Measurements from ENCODE around the gene SLC44A4.
A peak's percentile ranks its signal among the peaks of the same experiment; 100 is the strongest.

Gene SLC44A4

DNA sequence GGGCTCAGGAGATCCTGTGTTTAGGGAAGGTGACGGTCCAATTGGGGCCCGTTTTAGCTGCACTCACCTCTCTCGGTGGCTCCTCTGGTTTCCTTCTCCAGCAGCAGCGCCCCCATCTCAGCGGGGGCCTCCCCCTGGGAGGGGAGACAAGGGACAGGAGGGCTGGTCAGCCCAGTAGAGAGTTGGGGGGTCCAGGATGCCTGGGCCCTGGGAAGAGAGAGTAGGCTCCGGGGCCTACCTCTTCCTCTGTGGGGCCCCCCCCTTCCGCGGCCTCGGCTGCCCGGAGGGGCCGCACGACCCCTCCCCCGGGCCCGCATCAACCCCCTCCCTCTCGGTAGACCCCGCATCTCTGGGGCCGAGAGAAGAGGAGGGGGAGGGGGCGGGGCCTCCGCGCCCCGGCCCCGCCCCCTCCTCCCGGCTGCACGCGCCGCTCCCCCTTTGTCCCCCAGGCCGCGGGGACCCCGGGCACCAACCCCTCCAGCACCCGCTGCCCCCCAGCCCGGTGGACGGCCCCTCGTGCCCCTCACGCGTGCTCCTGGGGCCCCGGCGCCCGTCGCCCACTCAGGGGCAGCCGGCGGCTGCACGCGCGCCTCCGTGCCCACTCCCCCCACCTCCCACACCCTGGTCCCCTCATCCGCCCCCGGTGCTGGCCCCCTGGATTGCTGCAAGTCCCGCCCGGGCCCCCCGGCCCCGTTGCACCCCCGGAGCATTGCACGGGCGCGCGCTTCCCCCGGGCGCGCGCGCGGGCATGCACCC is 18.2 kb upstream of the SLC44A4 start (continued):
- TF ChIP-seq, protein P1, sequence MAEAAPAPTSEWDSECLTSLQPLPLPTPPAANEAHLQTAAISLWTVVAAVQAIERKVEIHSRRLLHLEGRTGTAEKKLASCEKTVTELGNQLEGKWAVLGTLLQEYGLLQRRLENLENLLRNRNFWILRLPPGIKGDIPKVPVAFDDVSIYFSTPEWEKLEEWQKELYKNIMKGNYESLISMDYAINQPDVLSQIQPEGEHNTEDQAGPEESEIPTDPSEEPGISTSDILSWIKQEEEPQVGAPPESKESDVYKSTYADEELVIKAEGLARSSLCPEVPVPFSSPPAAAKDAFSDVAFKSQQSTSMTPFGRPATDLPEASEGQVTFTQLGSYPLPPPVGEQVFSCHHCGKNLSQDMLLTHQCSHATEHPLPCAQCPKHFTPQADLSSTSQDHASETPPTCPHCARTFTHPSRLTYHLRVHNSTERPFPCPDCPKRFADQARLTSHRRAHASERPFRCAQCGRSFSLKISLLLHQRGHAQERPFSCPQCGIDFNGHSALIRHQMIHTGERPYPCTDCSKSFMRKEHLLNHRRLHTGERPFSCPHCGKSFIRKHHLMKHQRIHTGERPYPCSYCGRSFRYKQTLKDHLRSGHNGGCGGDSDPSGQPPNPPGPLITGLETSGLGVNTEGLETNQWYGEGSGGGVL (tag by site-specific recombination; IDR thresholded peaks at IDR 0.05), result peak; percentile 25; the same call in 1 of the 2 replicates
- no peak for TF ChIP-seq ZNF529 (tag by site-specific recombination; IDR thresholded peaks at IDR 0.05; ENCODE audit: insufficient replicate concordance)
- no peak for TF ChIP-seq HOXC10 (CRISPR knock-in tag; IDR thresholded peaks at IDR 0.05)
- no peak for TF ChIP-seq ZNF169 (tag by site-specific recombination; IDR thresholded peaks at IDR 0.05)
- TF ChIP-seq ZNF16 (tag by site-specific recombination; IDR thresholded peaks at IDR 0.05; ENCODE audit: low read depth), result no peak
- peak; percentile 83 for TF ChIP-seq KLF9 (tag by site-specific recombination; IDR thresholded peaks at IDR 0.05; ENCODE audit: low read depth)
- no peak for TF ChIP-seq ZNF621 (tag by site-specific recombination; IDR thresholded peaks at IDR 0.05)
- TF ChIP-seq ZSCAN30 (tag by site-specific recombination; IDR thresholded peaks at IDR 0.05), result no peak
- no peak for TF ChIP-seq ZNF223 (tag by site-specific recombination; IDR thresholded peaks at IDR 0.05)
- peak; percentile 53; the same call in 1 of the 2 replicates for TF ChIP-seq ZBTB48 (tag by site-specific recombination; IDR thresholded peaks at IDR 0.05)
- no peak for TF ChIP-seq ZBTB7A (tag by site-specific recombination; IDR thresholded peaks at IDR 0.05; ENCODE audit: low read depth)
- TF ChIP-seq MEIS1 (CRISPR knock-in tag; IDR thresholded peaks at IDR 0.05; ENCODE audit: borderline replicate concordance), result no peak
- no peak for TF ChIP-seq ZBTB8A (tag by site-specific recombination; IDR thresholded peaks at IDR 0.05)
- peak; percentile 62 for TF ChIP-seq GLIS1 (tag by site-specific recombination; IDR thresholded peaks at IDR 0.05)
- TF ChIP-seq, protein P2, sequence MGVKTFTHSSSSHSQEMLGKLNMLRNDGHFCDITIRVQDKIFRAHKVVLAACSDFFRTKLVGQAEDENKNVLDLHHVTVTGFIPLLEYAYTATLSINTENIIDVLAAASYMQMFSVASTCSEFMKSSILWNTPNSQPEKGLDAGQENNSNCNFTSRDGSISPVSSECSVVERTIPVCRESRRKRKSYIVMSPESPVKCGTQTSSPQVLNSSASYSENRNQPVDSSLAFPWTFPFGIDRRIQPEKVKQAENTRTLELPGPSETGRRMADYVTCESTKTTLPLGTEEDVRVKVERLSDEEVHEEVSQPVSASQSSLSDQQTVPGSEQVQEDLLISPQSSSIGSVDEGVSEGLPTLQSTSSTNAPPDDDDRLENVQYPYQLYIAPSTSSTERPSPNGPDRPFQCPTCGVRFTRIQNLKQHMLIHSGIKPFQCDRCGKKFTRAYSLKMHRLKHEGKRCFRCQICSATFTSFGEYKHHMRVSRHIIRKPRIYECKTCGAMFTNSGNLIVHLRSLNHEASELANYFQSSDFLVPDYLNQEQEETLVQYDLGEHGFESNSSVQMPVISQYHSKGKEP (tag by site-specific recombination; IDR thresholded peaks at IDR 0.05), result no peak
- TF ChIP-seq, protein P3, sequence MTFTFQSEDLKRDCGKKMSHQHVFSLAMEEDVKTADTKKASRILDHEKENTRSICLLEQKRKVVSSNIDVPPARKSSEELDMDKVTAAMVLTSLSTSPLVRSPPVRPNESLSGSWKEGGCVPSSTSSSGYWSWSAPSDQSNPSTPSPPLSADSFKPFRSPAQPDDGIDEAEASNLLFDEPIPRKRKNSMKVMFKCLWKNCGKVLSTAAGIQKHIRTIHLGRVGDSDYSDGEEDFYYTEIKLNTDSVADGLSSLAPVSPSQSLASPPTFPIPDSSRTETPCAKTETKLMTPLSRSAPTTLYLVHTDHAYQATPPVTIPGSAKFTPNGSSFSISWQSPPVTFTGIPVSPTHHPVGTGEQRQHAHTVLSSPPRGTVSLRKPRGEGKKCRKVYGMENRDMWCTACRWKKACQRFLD (tag by site-specific recombination; IDR thresholded peaks at IDR 0.05), result no peak
- TF ChIP-seq SP3 (tag by site-specific recombination; IDR thresholded peaks at IDR 0.05), result 0 out of 2 replicates have a peak, but pooled peaks have one; percentile 11
- TF ChIP-seq, protein P4, sequence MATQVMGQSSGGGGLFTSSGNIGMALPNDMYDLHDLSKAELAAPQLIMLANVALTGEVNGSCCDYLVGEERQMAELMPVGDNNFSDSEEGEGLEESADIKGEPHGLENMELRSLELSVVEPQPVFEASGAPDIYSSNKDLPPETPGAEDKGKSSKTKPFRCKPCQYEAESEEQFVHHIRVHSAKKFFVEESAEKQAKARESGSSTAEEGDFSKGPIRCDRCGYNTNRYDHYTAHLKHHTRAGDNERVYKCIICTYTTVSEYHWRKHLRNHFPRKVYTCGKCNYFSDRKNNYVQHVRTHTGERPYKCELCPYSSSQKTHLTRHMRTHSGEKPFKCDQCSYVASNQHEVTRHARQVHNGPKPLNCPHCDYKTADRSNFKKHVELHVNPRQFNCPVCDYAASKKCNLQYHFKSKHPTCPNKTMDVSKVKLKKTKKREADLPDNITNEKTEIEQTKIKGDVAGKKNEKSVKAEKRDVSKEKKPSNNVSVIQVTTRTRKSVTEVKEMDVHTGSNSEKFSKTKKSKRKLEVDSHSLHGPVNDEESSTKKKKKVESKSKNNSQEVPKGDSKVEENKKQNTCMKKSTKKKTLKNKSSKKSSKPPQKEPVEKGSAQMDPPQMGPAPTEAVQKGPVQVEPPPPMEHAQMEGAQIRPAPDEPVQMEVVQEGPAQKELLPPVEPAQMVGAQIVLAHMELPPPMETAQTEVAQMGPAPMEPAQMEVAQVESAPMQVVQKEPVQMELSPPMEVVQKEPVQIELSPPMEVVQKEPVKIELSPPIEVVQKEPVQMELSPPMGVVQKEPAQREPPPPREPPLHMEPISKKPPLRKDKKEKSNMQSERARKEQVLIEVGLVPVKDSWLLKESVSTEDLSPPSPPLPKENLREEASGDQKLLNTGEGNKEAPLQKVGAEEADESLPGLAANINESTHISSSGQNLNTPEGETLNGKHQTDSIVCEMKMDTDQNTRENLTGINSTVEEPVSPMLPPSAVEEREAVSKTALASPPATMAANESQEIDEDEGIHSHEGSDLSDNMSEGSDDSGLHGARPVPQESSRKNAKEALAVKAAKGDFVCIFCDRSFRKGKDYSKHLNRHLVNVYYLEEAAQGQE (tag by site-specific recombination; IDR thresholded peaks at IDR 0.05), result no peak
- TF ChIP-seq ZNF548 (tag by site-specific recombination; IDR thresholded peaks at IDR 0.05), result no peak
- TF ChIP-seq, protein P5, sequence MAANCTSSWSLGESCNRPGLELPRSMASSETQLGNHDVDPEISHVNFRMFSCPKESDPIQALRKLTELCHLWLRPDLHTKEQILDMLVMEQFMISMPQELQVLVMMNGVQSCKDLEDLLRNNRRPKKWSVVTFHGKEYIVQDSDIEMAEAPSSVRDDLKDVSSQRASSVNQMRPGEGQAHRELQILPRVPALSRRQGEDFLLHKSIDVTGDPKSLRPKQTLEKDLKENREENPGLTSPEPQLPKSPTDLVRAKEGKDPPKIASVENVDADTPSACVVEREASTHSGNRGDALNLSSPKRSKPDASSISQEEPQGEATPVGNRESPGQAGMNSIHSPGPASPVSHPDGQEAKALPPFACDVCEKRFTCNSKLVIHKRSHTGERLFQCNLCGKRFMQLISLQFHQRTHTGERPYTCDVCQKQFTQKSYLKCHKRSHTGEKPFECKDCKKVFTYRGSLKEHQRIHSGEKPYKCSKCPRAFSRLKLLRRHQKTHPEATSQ (tag by site-specific recombination; IDR thresholded peaks at IDR 0.05), result no peak
- TF ChIP-seq ZNF747 (tag by site-specific recombination; IDR thresholded peaks at IDR 0.05), result no peak
- no peak for TF ChIP-seq ZNF560 (tag by site-specific recombination; IDR thresholded peaks at IDR 0.05; ENCODE audit: borderline replicate concordance)
- no peak for TF ChIP-seq ZNF155 (tag by site-specific recombination; IDR thresholded peaks at IDR 0.05)
- TF ChIP-seq ZXDB (tag by site-specific recombination; IDR thresholded peaks at IDR 0.05), result 0 out of 2 replicates have a peak, but pooled peaks have one; percentile 37
- no peak for TF ChIP-seq ZNF596 (tag by site-specific recombination; IDR thresholded peaks at IDR 0.05)
- TF ChIP-seq ZNF670 (tag by site-specific recombination; IDR thresholded peaks at IDR 0.05; ENCODE audit: low read depth), result no peak
- TF ChIP-seq, protein P6, sequence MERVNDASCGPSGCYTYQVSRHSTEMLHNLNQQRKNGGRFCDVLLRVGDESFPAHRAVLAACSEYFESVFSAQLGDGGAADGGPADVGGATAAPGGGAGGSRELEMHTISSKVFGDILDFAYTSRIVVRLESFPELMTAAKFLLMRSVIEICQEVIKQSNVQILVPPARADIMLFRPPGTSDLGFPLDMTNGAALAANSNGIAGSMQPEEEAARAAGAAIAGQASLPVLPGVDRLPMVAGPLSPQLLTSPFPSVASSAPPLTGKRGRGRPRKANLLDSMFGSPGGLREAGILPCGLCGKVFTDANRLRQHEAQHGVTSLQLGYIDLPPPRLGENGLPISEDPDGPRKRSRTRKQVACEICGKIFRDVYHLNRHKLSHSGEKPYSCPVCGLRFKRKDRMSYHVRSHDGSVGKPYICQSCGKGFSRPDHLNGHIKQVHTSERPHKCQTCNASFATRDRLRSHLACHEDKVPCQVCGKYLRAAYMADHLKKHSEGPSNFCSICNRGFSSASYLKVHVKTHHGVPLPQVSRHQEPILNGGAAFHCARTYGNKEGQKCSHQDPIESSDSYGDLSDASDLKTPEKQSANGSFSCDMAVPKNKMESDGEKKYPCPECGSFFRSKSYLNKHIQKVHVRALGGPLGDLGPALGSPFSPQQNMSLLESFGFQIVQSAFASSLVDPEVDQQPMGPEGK (tag by site-specific recombination; IDR thresholded peaks at IDR 0.05), result peak; percentile 58; the same call in 1 of the 2 replicates
